ENCODE measurements around the gene UNK.

- no peak for TF ChIP-seq SP1 (IDR thresholded peaks at IDR 0.05)
- TF ChIP-seq NFRKB (IDR thresholded peaks at IDR 0.05), result no peak
- TF ChIP-seq FOXM1 (IDR thresholded peaks at IDR 0.05; ENCODE audit: borderline replicate concordance), result no peak
- TF ChIP-seq ZNF384 (IDR thresholded peaks at IDR 0.05), result no peak
- TF ChIP-seq BHLHE40 (IDR thresholded peaks at IDR 0.05; ENCODE audit: borderline replicate concordance), result no peak
Observed at GRCh38 chr17:75817571-75817970, 33.0 kb downstream of the UNK start.

All from HEK293T (cell line).